ENCODE measurements around the gene SLC25A1. TPM values are rescaled to one million over a fixed set of nuclear protein-coding genes. Genes with fewer than 3 reads are reported as not detected.
A peak's percentile ranks its signal among the peaks of the same experiment; 100 is the strongest.

The SLC25A1 gene
- total and polyA plus RNA-seq, 2 of the 4 experiments (the other 2 are of a cell fraction) = 41.0 to 56.5 TPM

- Histone ChIP-seq H3K23ac (ENCODE audit: low read depth, low read length) (no peak overlapping the region), H3K9ac (ENCODE audit: low read depth, low read length) (no peak overlapping the region), H3K4ac (ENCODE audit: low read depth, low read length) (no peak overlapping the region), H4K8ac (ENCODE audit: low read depth in 2 of 2, low read length in 2 of 2) (no peak overlapping the region), H3K27ac (ENCODE audit: insufficient read depth, low read length) (no peak overlapping the region), H4K5ac (ENCODE audit: low read depth, low read length) (no peak overlapping the region), H2BK20ac (ENCODE audit: low read depth, low read length) (no peak overlapping the region), H3K14ac (replicated peaks; ENCODE audit: low read depth, low read length) (no peak overlapping the region), H2AFZ (replicated peaks; ENCODE audit: low read length, poor library complexity) (no peak overlapping the region), H4K20me1 (ENCODE audit: insufficient read depth, low read length) (peaks cover 7% of the 10 kb centered on the region), H3K9me3 (ENCODE audit: control insufficient read depth, insufficient read depth, low read length) (no peaks in the 10 kb centered on the region), H3K4me1 (ENCODE audit: control insufficient read depth, insufficient read depth, low read length) (peaks cover 14% of the 10 kb centered on the region), H2BK120ac (ENCODE audit: low read depth, low read length) (no peak overlapping the region), H3K18ac (ENCODE audit: low read depth, low read length) (no peak overlapping the region), H3K4me2 (ENCODE audit: low read depth, low read length) (no peak overlapping the region), H2BK5ac (ENCODE audit: low read depth, low read length, poor library complexity, severe bottlenecking) (no peak overlapping the region), H2AK9ac (replicated peaks; ENCODE audit: low read depth, low read length, poor library complexity) (peak overlapping the region; percentile 71), H3K9me1 (ENCODE audit: insufficient read depth, low read length) (peaks cover 6% of the 10 kb centered on the region; the same call in 1 of the 2 replicates), H3K79me1 (ENCODE audit: low read depth in 1 of 2, low read length in 2 of 2) (peaks cover 2 to 13% of the 10 kb centered on the region in 2 experiments; a peak in 3 of 4 replicates), H4K91ac (ENCODE audit: insufficient read depth, low read depth, low read length) (no peak overlapping the region), H2AK5ac (ENCODE audit: low read depth, low read length) (no peak overlapping the region), H3K27me3 (ENCODE audit: control insufficient read depth, insufficient read depth, low read length) (no peaks in the 10 kb centered on the region), H3K4me3 (ENCODE audit: insufficient read depth, low read depth, low read length) (no peak overlapping the region), H3K36me3 (ENCODE audit: control insufficient read depth, insufficient read depth, low read length) (peaks cover under 1% of the 10 kb centered on the region; the same call in 1 of the 2 replicates), H2BK15ac (ENCODE audit: low read depth, low read length) (no peak overlapping the region), H3K56ac (ENCODE audit: extremely low read depth, insufficient read depth, low read length) (no peak overlapping the region)
- ChIA-PET CTCF (no interaction called here), POLR2A (ENCODE audit: unreplicated experiment) (no interaction called here)
- 43% methylated on average over 1 of the region's 12 CpGs; no CpG with 5 or more reads in 1 of the 2 experiments for WGBS, 2 experiments (ENCODE audit: extremely low coverage in 2 of 2, insufficient read length in 1 of 2)
- in situ Hi-C loops (cut with MboI; ENCODE audit: low sequenced_read_pairs) = loop anchor here (10.0 kb wide), 1 partner anchor 173 kb away; no protein-coding TSS in a partner anchor
- dilution Hi-C loops (cut with HindIII; ENCODE audit: low sequenced_read_pairs, unreplicated experiment) = no loop called here
- TF ChIP-seq CTCF (conservative IDR thresholded peaks at IDR 0.05; ENCODE audit: low read depth, low read length) (no peak), CEBPB (IDR thresholded peaks at IDR 0.05; ENCODE audit: low read depth, low read length) (no peak), POLR2A (IDR thresholded peaks at IDR 0.05; ENCODE audit: low read depth, low read length) (no peak), CHD1 (IDR thresholded peaks at IDR 0.05; ENCODE audit: low read depth, low read length) (no peak), MAZ (IDR thresholded peaks at IDR 0.05; ENCODE audit: borderline replicate concordance, low read depth, low read length) (no peak), MXI1 (IDR thresholded peaks at IDR 0.05; ENCODE audit: borderline replicate concordance, low read depth, low read length) (no peak), USF2 (IDR thresholded peaks at IDR 0.05; ENCODE audit: low read depth, low read length) (no peak), NFE2L2 (IDR thresholded peaks at IDR 0.05; ENCODE audit: low read depth, low read length) (no peak), BHLHE40 (IDR thresholded peaks at IDR 0.05; ENCODE audit: low read depth, low read length) (no peak), RAD21 (IDR thresholded peaks at IDR 0.05; ENCODE audit: low read length) (no peak), RCOR1 (IDR thresholded peaks at IDR 0.05; ENCODE audit: insufficient replicate concordance, low read length) (no peak), SMC3 (IDR thresholded peaks at IDR 0.05; ENCODE audit: low read depth, low read length) (no peak)
- TF ChIP-seq, protein P1, sequence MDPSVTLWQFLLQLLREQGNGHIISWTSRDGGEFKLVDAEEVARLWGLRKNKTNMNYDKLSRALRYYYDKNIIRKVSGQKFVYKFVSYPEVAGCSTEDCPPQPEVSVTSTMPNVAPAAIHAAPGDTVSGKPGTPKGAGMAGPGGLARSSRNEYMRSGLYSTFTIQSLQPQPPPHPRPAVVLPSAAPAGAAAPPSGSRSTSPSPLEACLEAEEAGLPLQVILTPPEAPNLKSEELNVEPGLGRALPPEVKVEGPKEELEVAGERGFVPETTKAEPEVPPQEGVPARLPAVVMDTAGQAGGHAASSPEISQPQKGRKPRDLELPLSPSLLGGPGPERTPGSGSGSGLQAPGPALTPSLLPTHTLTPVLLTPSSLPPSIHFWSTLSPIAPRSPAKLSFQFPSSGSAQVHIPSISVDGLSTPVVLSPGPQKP (IDR thresholded peaks at IDR 0.05; ENCODE audit: borderline replicate concordance, low read depth, low read length) = no peak
- intact Hi-C loops (cut with micrococcal nuclease) = no loop called here
- ATAC-seq (ENCODE audit: low read depth) (no peak), DNase-seq (no peak)
- no TSS peak for BruUV-seq (replicated peaks)
These were observed 3.4 kb upstream of the SLC25A1 start for GRCh38 chr22:19181786-19182471.
